ENCODE data around the gene PCMTD2. TPM values are rescaled to one million over a fixed set of nuclear protein-coding genes. Genes with fewer than 3 reads are reported as not detected.

Gene PCMTD2
- total and polyA plus RNA-seq, 2 of the 13 experiments (the other 11 are each of a cell fraction or from before 2014, with no cell fraction given) = 47.0 to 76.9 TPM

DNA sequence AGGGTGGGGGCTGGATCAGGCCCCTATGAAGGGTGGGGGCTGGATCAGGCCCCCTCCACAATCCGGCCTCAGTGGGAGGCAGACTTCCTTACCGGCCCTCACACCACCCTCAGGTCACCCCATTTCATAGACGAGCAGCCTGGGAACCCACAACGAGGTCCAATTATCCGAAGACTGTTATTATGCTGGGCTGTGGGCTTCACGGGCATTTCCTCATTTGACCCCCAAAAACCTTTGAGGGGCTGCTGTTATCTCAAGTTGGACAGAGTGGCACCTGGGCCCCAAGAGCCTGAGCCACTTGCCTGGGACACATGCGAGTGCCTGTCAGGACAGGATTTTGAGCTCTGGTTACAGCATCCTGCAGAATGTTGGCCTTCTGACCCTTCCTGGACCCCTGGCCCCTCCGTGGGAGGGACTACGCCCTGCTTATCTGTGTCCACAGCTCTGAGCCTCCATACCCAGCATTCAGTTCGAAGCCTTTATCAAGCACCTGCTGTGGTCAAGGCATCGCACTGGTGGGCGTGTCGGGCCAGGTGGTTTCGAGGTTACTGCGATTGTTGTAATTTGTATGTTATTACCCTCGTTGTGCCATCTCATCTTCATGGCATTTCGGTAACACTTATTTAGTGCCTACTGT is 34.5 kb upstream of the PCMTD2 start (continued):
- TF ChIP-seq BRF2 (CRISPR knock-in tag; IDR thresholded peaks at IDR 0.05) (no peak), TFDP1 (CRISPR knock-in tag; IDR thresholded peaks at IDR 0.05; ENCODE audit: borderline replicate concordance) (no peak), GMEB2 (CRISPR knock-in tag; IDR thresholded peaks at IDR 0.05; ENCODE audit: low read depth) (no peak), ZNF749 (CRISPR knock-in tag; IDR thresholded peaks at IDR 0.05; ENCODE audit: borderline replicate concordance) (no peak), ZNF773 (CRISPR knock-in tag; IDR thresholded peaks at IDR 0.05; ENCODE audit: borderline replicate concordance) (no peak), RXRB (CRISPR knock-in tag; IDR thresholded peaks at IDR 0.05; ENCODE audit: borderline replicate concordance) (peak; percentile 54; the same call in 1 of the 2 replicates)
- TF ChIP-seq, protein P1, sequence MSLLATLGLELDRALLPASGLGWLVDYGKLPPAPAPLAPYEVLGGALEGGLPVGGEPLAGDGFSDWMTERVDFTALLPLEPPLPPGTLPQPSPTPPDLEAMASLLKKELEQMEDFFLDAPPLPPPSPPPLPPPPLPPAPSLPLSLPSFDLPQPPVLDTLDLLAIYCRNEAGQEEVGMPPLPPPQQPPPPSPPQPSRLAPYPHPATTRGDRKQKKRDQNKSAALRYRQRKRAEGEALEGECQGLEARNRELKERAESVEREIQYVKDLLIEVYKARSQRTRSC (CRISPR knock-in tag; IDR thresholded peaks at IDR 0.05; ENCODE audit: low read depth) = no peak
- TF ChIP-seq, protein P2, sequence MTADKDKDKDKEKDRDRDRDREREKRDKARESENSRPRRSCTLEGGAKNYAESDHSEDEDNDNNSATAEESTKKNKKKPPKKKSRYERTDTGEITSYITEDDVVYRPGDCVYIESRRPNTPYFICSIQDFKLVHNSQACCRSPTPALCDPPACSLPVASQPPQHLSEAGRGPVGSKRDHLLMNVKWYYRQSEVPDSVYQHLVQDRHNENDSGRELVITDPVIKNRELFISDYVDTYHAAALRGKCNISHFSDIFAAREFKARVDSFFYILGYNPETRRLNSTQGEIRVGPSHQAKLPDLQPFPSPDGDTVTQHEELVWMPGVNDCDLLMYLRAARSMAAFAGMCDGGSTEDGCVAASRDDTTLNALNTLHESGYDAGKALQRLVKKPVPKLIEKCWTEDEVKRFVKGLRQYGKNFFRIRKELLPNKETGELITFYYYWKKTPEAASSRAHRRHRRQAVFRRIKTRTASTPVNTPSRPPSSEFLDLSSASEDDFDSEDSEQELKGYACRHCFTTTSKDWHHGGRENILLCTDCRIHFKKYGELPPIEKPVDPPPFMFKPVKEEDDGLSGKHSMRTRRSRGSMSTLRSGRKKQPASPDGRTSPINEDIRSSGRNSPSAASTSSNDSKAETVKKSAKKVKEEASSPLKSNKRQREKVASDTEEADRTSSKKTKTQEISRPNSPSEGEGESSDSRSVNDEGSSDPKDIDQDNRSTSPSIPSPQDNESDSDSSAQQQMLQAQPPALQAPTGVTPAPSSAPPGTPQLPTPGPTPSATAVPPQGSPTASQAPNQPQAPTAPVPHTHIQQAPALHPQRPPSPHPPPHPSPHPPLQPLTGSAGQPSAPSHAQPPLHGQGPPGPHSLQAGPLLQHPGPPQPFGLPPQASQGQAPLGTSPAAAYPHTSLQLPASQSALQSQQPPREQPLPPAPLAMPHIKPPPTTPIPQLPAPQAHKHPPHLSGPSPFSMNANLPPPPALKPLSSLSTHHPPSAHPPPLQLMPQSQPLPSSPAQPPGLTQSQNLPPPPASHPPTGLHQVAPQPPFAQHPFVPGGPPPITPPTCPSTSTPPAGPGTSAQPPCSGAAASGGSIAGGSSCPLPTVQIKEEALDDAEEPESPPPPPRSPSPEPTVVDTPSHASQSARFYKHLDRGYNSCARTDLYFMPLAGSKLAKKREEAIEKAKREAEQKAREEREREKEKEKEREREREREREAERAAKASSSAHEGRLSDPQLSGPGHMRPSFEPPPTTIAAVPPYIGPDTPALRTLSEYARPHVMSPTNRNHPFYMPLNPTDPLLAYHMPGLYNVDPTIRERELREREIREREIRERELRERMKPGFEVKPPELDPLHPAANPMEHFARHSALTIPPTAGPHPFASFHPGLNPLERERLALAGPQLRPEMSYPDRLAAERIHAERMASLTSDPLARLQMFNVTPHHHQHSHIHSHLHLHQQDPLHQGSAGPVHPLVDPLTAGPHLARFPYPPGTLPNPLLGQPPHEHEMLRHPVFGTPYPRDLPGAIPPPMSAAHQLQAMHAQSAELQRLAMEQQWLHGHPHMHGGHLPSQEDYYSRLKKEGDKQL (CRISPR knock-in tag; IDR thresholded peaks at IDR 0.05; ENCODE audit: low read depth) = no peak
- TF ChIP-seq, protein P3, sequence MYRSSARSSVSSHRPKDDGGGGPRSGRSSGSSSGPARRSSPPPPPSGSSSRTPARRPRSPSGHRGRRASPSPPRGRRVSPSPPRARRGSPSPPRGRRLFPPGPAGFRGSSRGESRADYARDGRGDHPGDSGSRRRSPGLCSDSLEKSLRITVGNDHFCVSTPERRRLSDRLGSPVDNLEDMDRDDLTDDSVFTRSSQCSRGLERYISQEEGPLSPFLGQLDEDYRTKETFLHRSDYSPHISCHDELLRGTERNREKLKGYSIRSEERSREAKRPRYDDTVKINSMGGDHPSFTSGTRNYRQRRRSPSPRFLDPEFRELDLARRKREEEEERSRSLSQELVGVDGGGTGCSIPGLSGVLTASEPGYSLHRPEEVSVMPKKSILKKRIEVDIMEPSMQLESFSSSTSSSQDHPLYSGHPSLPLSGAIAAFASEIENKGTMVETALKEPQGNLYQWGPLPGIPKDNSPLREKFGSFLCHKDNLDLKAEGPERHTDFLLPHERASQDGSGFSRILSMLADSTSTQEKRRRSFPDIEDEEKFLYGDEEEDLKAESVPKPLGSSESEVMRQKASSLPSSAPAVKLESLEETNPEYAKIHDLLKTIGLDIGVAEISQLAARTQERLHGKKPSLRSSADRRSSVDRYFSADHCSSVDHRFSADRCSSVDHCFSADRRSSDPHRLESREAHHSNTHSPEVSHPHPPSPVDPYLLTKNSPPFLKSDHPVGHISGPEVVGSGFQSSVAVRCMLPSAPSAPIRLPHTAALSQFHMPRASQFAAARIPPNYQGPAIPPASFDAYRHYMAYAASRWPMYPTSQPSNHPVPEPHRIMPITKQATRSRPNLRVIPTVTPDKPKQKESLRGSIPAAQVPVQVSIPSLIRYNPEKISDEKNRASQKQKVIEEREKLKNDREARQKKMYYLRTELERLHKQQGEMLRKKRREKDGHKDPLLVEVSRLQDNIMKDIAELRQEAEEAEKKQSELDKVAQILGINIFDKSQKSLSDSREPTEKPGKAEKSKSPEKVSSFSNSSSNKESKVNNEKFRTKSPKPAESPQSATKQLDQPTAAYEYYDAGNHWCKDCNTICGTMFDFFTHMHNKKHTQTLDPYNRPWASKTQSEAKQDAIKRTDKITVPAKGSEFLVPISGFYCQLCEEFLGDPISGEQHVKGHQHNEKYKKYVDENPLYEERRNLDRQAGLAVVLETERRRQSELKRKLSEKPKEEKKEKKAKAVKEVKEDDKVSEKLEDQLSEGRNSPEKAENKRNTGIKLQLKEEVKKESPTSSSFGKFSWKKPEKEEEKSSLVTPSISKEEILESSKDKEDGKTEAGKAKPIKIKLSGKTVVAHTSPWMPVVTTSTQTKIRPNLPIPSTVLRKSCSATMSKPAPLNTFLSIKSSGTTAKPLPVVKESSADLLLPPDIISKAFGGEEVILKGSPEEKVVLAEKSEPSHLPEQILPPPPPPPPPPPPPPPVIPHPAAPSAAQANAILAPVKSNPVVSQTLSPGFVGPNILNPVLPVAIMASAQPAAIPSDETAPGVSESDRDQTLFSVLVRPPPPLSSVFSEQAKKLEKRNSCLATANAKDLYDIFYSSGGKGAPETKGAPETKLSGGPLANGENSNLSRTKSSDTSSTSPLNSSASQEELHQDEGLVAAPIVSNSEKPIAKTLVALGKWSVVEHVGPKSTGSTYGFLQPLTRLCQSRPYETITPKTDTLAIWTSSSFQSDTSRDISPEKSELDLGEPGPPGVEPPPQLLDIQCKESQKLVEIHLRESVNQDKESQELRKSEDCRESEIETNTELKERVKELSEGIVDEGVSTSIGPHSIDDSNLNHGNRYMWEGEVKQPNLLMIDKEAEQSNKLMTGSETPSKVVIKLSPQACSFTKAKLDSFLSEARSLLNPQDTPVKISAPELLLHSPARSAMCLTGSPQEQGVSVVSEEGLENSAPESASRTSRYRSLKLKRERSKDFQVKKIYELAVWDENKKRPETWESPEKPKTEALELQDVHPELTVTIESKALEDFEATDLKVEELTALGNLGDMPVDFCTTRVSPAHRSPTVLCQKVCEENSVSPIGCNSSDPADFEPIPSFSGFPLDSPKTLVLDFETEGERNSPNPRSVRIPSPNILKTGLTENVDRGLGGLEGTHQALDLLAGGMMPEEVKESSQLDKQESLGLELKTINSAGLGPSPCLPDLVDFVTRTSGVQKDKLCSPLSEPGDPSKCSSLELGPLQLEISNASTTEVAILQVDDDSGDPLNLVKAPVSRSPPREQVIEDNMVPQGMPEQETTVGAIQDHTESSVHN (CRISPR knock-in tag; IDR thresholded peaks at IDR 0.05) = no peak
